CD4-positive, alpha-beta T cell treated with Interleukin-17A for 1 hour (primary cell): ENCODE results near the gene ZNF771.

Experiments used
- DNase-seq: peaks from one replicate; pipeline ENCODE4 v3.0.0-alpha.2; 2020

Gene ZNF771

GRCh38 chr16:30399435-30400186 is 7.8 kb upstream of the ZNF771 start:
- DNase-seq = no peak

- no peak for DNase-seq
Observed at GRCh38 chr16:30401768-30402425, 5.5 kb upstream of the ZNF771 start.

- no peak for DNase-seq
Observed at GRCh38 chr16:30406795-30407101, 658 bp upstream of the ZNF771 start.

- no peak for DNase-seq
Observed at GRCh38 chr16:30407804-30408534, 563 bp downstream of the ZNF771 start.

GRCh38 chr16:30409125-30410060 is 2.0 kb downstream of the ZNF771 start:
- peak; percentile 94 for DNase-seq

- DNase-seq = no peak
Observed at GRCh38 chr16:30413112-30413806, 5.9 kb downstream of the ZNF771 start.

GRCh38 chr16:30414159-30414558 is 6.8 kb downstream of the ZNF771 start:
- no peak for DNase-seq

GRCh38 chr16:30416047-30416603 is 8.7 kb downstream of the ZNF771 start:
- no peak for DNase-seq

GRCh38 chr16:30416624-30417528 is 9.5 kb downstream of the ZNF771 start:
- DNase-seq = no peak

GRCh38 chr16:30417529-30418349 is 10.3 kb downstream of the ZNF771 start:
- DNase-seq = peak; percentile 91

- no peak for DNase-seq
Observed at GRCh38 chr16:30418350-30419181, 11.2 kb downstream of the ZNF771 start.

GRCh38 chr16:30421010-30421409 is 13.6 kb downstream of the ZNF771 start:
- DNase-seq = no peak

- DNase-seq = no peak
Observed at GRCh38 chr16:30428055-30428454, 20.6 kb downstream of the ZNF771 start.

- no peak for DNase-seq
Observed at GRCh38 chr16:30429418-30429677, 21.9 kb downstream of the ZNF771 start.

GRCh38 chr16:30429678-30430427 is 22.4 kb downstream of the ZNF771 start, which contains the start of gene DCTPP1:
Gene DCTPP1, minus strand, starts transcription at chr16:30430030. Its CDS starts 50 bp downstream, at chr16:30429980.
- peak; percentile 99 for DNase-seq

- DNase-seq = no peak
Observed at GRCh38 chr16:30430428-30430970, 23.1 kb downstream of the ZNF771 start.

- DNase-seq = no peak
Observed at GRCh38 chr16:30434852-30435251, 27.4 kb downstream of the ZNF771 start.

- no peak for DNase-seq
Observed at GRCh38 chr16:30437511-30438046, 30.2 kb downstream of the ZNF771 start.
